H1 (cell line): Measurements from ENCODE around the gene COMP. TPM values are rescaled to one million over a fixed set of nuclear protein-coding genes. Genes with fewer than 3 reads are reported as not detected.
A peak's percentile ranks its signal among the peaks of the same experiment; 100 is the strongest.

ENCODE experiments used
- CTCF ChIA-PET: fragments of 300-600 bp; sonication (Branson Sonifier 250); formaldehyde crosslinking; loops from one replicate; lab custom pipeline; 2021; ENCODE audit not compliant: partially characterized antibody; lab: Charles Lee
- POLR2A ChIA-PET: fragments of 300-600 bp; sonication (Branson Sonifier 250); formaldehyde crosslinking; loops from one replicate; lab custom pipeline; 2021; ENCODE audit warnings: inconsistent platforms; ENCODE audit not compliant: partially characterized antibody; lab: Charles Lee
- DNase-seq, 2 experiments: peaks; one replicate each; pipeline versions ENCODE4 v3.0.0 to v3.0.0-alpha.2; 2010 to 2022; ENCODE audit warnings: low spot score in 2 of 2, low read depth in 1 of 2, mixed read lengths in 1 of 2
- FAIRE-seq: peaks from 2 replicates; lab custom pipeline; 2011; peaks lifted over from hg19 to GRCh38; lab: Jason Lieb, UNC
- H2AFZ ChIP-seq: 2 replicates; pipeline ENCODE4 v1.8.1; 2012; ENCODE audit warnings: low read length, inconsistent platforms
- H2AK5ac ChIP-seq: 2 replicates; pipeline ENCODE4 v1.6.1; 2013; ENCODE audit warnings: low read depth, low read length
- H2BK120ac ChIP-seq: replicated peaks from 2 replicates; pipeline ENCODE3; 2013; ENCODE audit warnings: low read depth, low read length, inconsistent platforms
- H2BK12ac ChIP-seq: 2 replicates; pipeline ENCODE4 v1.6.1; 2013; ENCODE audit warnings: low read depth, low read length
- H2BK15ac ChIP-seq: 2 replicates; pipeline ENCODE4 v1.6.1; 2013; ENCODE audit warnings: low read length
- H2BK20ac ChIP-seq: 2 replicates; pipeline ENCODE4 v1.6.1; 2013; ENCODE audit warnings: low read length
- H2BK5ac ChIP-seq: 2 replicates; pipeline ENCODE4 v1.6.1; 2013; ENCODE audit warnings: low read depth, low read length
- H3K14ac ChIP-seq: 2 replicates; pipeline ENCODE4 v1.6.1; 2013; ENCODE audit warnings: inconsistent platforms; ENCODE audit not compliant: insufficient read length
- H3K18ac ChIP-seq: 2 replicates; pipeline ENCODE4 v1.6.1; 2013; ENCODE audit warnings: low read length; ENCODE audit errors: extremely low read depth
- H3K23ac ChIP-seq: 2 replicates; pipeline ENCODE4 v1.6.1; 2013; ENCODE audit warnings: inconsistent platforms; ENCODE audit not compliant: insufficient read length
- H3K23me2 ChIP-seq: 2 replicates; pipeline ENCODE4 v1.6.1; 2013; ENCODE audit warnings: low read depth, low read length
- H3K27ac ChIP-seq: 2 replicates; pipeline ENCODE4 v1.6.1; 2011; ENCODE audit warnings: low read depth, low read length, inconsistent platforms
- H3K27me3 ChIP-seq, 4 experiments: replicated peaks in 1 of 4; 1 replicate in 1 of 4; 2 replicates in 3 of 4; pipeline versions ENCODE4 v1.6.1 to v1.8.1; 2011 to 2013; ENCODE audit warnings: low read length in 3 of 4, mild to moderate bottlenecking in 3 of 4, inconsistent platforms in 2 of 4, mixed read lengths in 2 of 4, moderate library complexity in 1 of 4; ENCODE audit not compliant: control insufficient read depth in 3 of 4, insufficient read depth in 3 of 4; ENCODE audit errors: extremely low read depth in 1 of 4
- H3K36me3 ChIP-seq, 4 experiments: 2 replicates each; pipeline versions ENCODE4 v1.6.1 to v1.8.1; 2011 to 2013; ENCODE audit warnings: mild to moderate bottlenecking in 4 of 4, low read length in 3 of 4, moderate library complexity in 2 of 4, control low read depth in 1 of 4, inconsistent platforms in 1 of 4; ENCODE audit not compliant: insufficient read depth in 4 of 4, control insufficient read depth in 2 of 4
- H3K4ac ChIP-seq: replicated peaks from 2 replicates; pipeline ENCODE3; 2013; ENCODE audit warnings: low read length, low read depth, mixed read lengths, inconsistent platforms; ENCODE audit not compliant: insufficient read length
- H3K4me1 ChIP-seq, 4 experiments: replicated peaks in 1 of 4; 1 replicate in 1 of 4; 2 replicates in 3 of 4; pipeline versions ENCODE4 v1.6.1 to v1.8.1; 2011 to 2013; ENCODE audit warnings: low read length in 3 of 4, inconsistent platforms in 2 of 4, mixed read lengths in 1 of 4; ENCODE audit not compliant: insufficient read depth in 4 of 4, control insufficient read depth in 3 of 4
- H3K4me2 ChIP-seq, 2 experiments: 2 replicates each; pipeline versions ENCODE4 v1.6.1 to v1.8.1; 2011 to 2013; ENCODE audit warnings: low read depth in 2 of 2, low read length in 2 of 2, control low read depth in 1 of 2, inconsistent platforms in 1 of 2, mild to moderate bottlenecking in 1 of 2; ENCODE audit not compliant: insufficient read depth in 1 of 2
- H3K4me3 ChIP-seq, 4 experiments: fragments of 200-600, 300-600 bp in 1 of 4; sonication (generic), shearing (Covaris generic), sonication (Bioruptor Twin) in 1 of 4; 2 replicates each; pipeline versions ENCODE4 v1.5.1 to v1.8.1; 2011 to 2016; ENCODE audit warnings: low read length in 4 of 4, low read depth in 3 of 4, control low read depth in 2 of 4, inconsistent platforms in 2 of 4, mild to moderate bottlenecking in 2 of 4, mixed read lengths in 1 of 4, moderate library complexity in 1 of 4; ENCODE audit not compliant: insufficient read depth in 2 of 4; ENCODE audit errors: extremely low read depth in 1 of 4
- H3K56ac ChIP-seq: replicated peaks from 2 replicates; pipeline ENCODE3; 2013; ENCODE audit warnings: low read depth, mild to moderate bottlenecking, mixed read lengths, low read length, inconsistent platforms; ENCODE audit not compliant: insufficient read length
- H3K79me1 ChIP-seq: 2 replicates; pipeline ENCODE4 v1.6.1; 2013; ENCODE audit warnings: low read depth, low read length, control low read depth
- H3K79me2 ChIP-seq, 2 experiments: 2 replicates each; pipeline versions ENCODE4 v1.6.1 to v1.8.1; 2012 to 2013; ENCODE audit warnings: low read length in 2 of 2, mild to moderate bottlenecking in 2 of 2, inconsistent platforms in 1 of 2; ENCODE audit not compliant: insufficient read depth in 2 of 2, control insufficient read depth in 1 of 2
- H3K9ac ChIP-seq, 4 experiments: replicated peaks in 1 of 4; 1 replicate in 1 of 4; 2 replicates in 3 of 4; pipeline versions ENCODE4 v1.6.1 to v1.8.1; 2011 to 2013; ENCODE audit warnings: low read depth in 3 of 4, low read length in 3 of 4, control low read depth in 2 of 4, mild to moderate bottlenecking in 2 of 4, moderate library complexity in 2 of 4, inconsistent platforms in 1 of 4; ENCODE audit errors: extremely low read depth in 1 of 4
- H3K9me3 ChIP-seq, 2 experiments: 2 replicates each; pipeline versions ENCODE4 v1.6.1 to v1.8.1; 2012 to 2013; ENCODE audit warnings: mild to moderate bottlenecking in 2 of 2, moderate library complexity in 2 of 2, control low read depth in 1 of 2, inconsistent platforms in 1 of 2, low read depth in 1 of 2, low read length in 1 of 2, mixed read lengths in 1 of 2; ENCODE audit not compliant: insufficient read depth in 2 of 2
- H4K20me1 ChIP-seq, 2 experiments: replicated peaks in 1 of 2; 2 replicates each; pipeline versions ENCODE3 to v1.8.1; 2011 to 2013; ENCODE audit warnings: inconsistent platforms in 2 of 2, low read length in 2 of 2, mild to moderate bottlenecking in 1 of 2; ENCODE audit not compliant: insufficient read depth in 2 of 2, control insufficient read depth in 1 of 2
- H4K5ac ChIP-seq: 2 replicates; pipeline ENCODE4 v1.6.1; 2013; ENCODE audit warnings: low read length, low read depth, mixed read lengths, inconsistent platforms; ENCODE audit not compliant: insufficient read length
- H4K8ac ChIP-seq: 2 replicates; pipeline ENCODE4 v1.8.0; 2013; ENCODE audit warnings: mild to moderate bottlenecking, moderate library complexity, low read length, inconsistent platforms; ENCODE audit not compliant: insufficient read depth; ENCODE audit errors: extremely low read depth
- H4K91ac ChIP-seq: replicated peaks from 2 replicates; pipeline ENCODE3; 2013; ENCODE audit warnings: low read length, mixed read lengths, inconsistent platforms; ENCODE audit not compliant: insufficient read length
- BCL11A ChIP-seq, 2 experiments: IDR thresholded peaks; one replicate each; pipeline ENCODE4 v1.6.1; 2011; ENCODE audit warnings: low read depth in 2 of 2, low read length in 2 of 2, mild to moderate bottlenecking in 2 of 2
- CTCF ChIP-seq, 3 experiments: IDR thresholded peaks; 1 replicate in 2 of 3; 2 replicates in 1 of 3; pipeline versions ENCODE4 v1.5.1 to v1.6.1; 2011; ENCODE audit warnings: low read length in 3 of 3, mild to moderate bottlenecking in 3 of 3, inconsistent platforms in 2 of 3, low read depth in 1 of 3, moderate library complexity in 1 of 3; ENCODE audit not compliant: insufficient read depth in 1 of 3; ENCODE audit errors: control extremely low read depth in 1 of 3
- GABPA ChIP-seq: IDR thresholded peaks from 2 replicates; pipeline ENCODE4 v1.6.1; 2011; ENCODE audit warnings: mild to moderate bottlenecking, low read length, moderate library complexity, borderline replicate concordance; ENCODE audit not compliant: insufficient read depth
- RAD21 ChIP-seq, 2 experiments: IDR thresholded peaks in 1 of 2; conservative IDR thresholded peaks in 1 of 2; 2 replicates each; pipeline ENCODE4 v1.6.1; 2011; ENCODE audit warnings: low read depth in 2 of 2, low read length in 2 of 2, improper control_type of control experiment in 1 of 2, inconsistent platforms in 1 of 2, mild to moderate bottlenecking in 1 of 2, moderate library complexity in 1 of 2
- WGBS, 2 experiments: shearing (Covaris generic) in 1 of 2; methylation state at CpG; one replicate each; pipeline versions ENCODE4 v1.1.6 to v1.1.7; 2013 to 2015; ENCODE audit warnings: low lambda C conversion rate in 2 of 2, mixed read lengths in 2 of 2, inconsistent platforms in 1 of 2, low coverage in 1 of 2, missing lambda C conversion rate in 1 of 2; ENCODE audit not compliant: insufficient replicate concordance in 2 of 2, insufficient coverage in 1 of 2, insufficient read length in 1 of 2; ENCODE audit errors: extremely low coverage in 1 of 2, missing lambda C conversion rate in 1 of 2; 5-methylcytosine and 5-hydroxymethylcytosine counted together
- polyA plus RNA-seq, 7 experiments: library from polyadenylated mRNA; depleted of rRNA in 3 of 7; stranded (reverse) in 5 of 7; unstranded in 2 of 7; fragments of >200 nt in 5 of 7; fragments of 200-250 nt in 2 of 7; gene quantifications; 1 replicate in 5 of 7; 2 replicates in 1 of 7; 4 replicates in 1 of 7; pipeline versions ENCODE4 v1.2.1 to v1.2.3, GENCODE V29; 2011 to 2013; ENCODE audit warnings: missing spikeins in 2 of 7, mixed read lengths in 2 of 7
- total RNA-seq: library from RNA; stranded (reverse); fragmentation: NEBNext Ultra II Directional; extraction: Animal tissue kit (Norgen Biotek cat#: 25700); gene quantifications from 2 replicates; pipeline ENCODE4 v1.2.1, GENCODE V29; 2021

Gene COMP
- total and polyA plus RNA-seq, 2 of the 8 experiments (the other 6 are each of a cell fraction or from before 2014, with no cell fraction given), result 0.17 TPM

GRCh38 chr19:18771328-18772242 is 19.5 kb downstream of the COMP start:
- FAIRE-seq, result no peak
- Histone ChIP-seq H3K79me1 (no peaks in the 10 kb centered on the region), H2AK5ac (no peak overlapping the region), H3K23me2 (no peaks in the 10 kb centered on the region; the same call in 1 of the 2 replicates), H3K9me3 (no peaks in the 10 kb centered on the region), H2BK12ac (no peak overlapping the region), H3K4me3 (no peak overlapping the region), H3K56ac (no peak overlapping the region), H3K23ac (no peak overlapping the region), H4K8ac (peak overlapping the region; percentile 48; the same call in 1 of the 2 replicates), H4K5ac (no peak overlapping the region), H3K4me1 (peaks cover 0 to 6% (median 2%) of the 10 kb centered on the region in 4 experiments; a peak in 2 of 7 replicates), H3K4me2 (no peak overlapping the region), H3K18ac (no peak overlapping the region), H3K27me3 (peaks cover 7 to 68% (median 52%) of the 10 kb centered on the region in 4 experiments), H3K27ac (no peak overlapping the region), H3K36me3 (no peaks in the 10 kb centered on the region), H2BK20ac (no peak overlapping the region), H4K20me1 (peaks cover 9 to 28% of the 10 kb centered on the region in 2 experiments), H3K9ac (no peak overlapping the region), H2BK120ac (no peak overlapping the region), H2BK15ac (0 out of 2 replicates have a peak overlapping the region, but pooled peaks have one; percentile 61), H3K4ac (no peak overlapping the region), H4K91ac (no peak overlapping the region), H2AFZ (no peak overlapping the region), H2BK5ac (no peak overlapping the region), H3K14ac (no peak overlapping the region), H3K79me2 (no peaks in the 10 kb centered on the region)
- CTCF ChIA-PET, result interaction anchor here (0.6 to 10.9 kb wide), 26 partner anchors 9 to 287 kb away, joined by 3 to 132 read pairs (median 4); partner anchors contain the start of genes CERS1, COMP and UPF1
- DNase-seq, result no peak
- TF ChIP-seq CTCF (IDR thresholded peaks at IDR 0.05; ENCODE audit: control extremely low read depth in 1 of 3, insufficient read depth in 1 of 3, low read depth in 1 of 3, low read length in 3 of 3) (peak; percentile 58 to 74 (median 68)), GABPA (0 out of 2 replicates have a peak, but pooled peaks have one; percentile 22), BCL11A (IDR thresholded peaks at IDR 0.05; ENCODE audit: low read depth in 2 of 2, low read length in 2 of 2) (no peak), RAD21 (IDR thresholded peaks at IDR 0.05 in 1 of 2, conservative IDR thresholded peaks at IDR 0.05 in 1 of 2; ENCODE audit: low read depth in 2 of 2, low read length in 2 of 2) (peak; percentile 55 to 73; a peak in 3 of 4 replicates)
- WGBS, 2 experiments, result 87% methylated on average over 36 of the region's 36 CpGs; no CpG with 5 or more reads in 1 of the 2 experiments
- POLR2A ChIA-PET, result interaction anchor here (0.6 to 5.5 kb wide), 8 partner anchors 11 to 76 kb away, joined by 3 to 35 read pairs (median 4); partner anchors contain the start of gene UPF1
